Esophagus muscularis mucosa (tissue), 3 donors: ENCODE measurements around the gene KLF15.

Experiments used
- POLR2AphosphoS5 ChIP-seq, 2 donors: sonication (generic); formaldehyde crosslinking; IDR thresholded peaks; one replicate each; pipeline ENCODE4 v1.6.1; 2017; ENCODE audit warnings: antibody characterized with exemption in 2 of 2
- TF ChIP-seq, protein P1 (sequence below), 3 experiments: fragments of 200-600 bp in 2 of 3; fragments of 450-650 bp in 1 of 3; sonication (generic) in 2 of 3; IDR thresholded peaks; one replicate each; pipeline ENCODE4 v1.5.1; 2017 to 2019; ENCODE audit warnings: antibody characterized with exemption in 3 of 3, mild to moderate bottlenecking in 2 of 3, moderate library complexity in 1 of 3

DNA sequence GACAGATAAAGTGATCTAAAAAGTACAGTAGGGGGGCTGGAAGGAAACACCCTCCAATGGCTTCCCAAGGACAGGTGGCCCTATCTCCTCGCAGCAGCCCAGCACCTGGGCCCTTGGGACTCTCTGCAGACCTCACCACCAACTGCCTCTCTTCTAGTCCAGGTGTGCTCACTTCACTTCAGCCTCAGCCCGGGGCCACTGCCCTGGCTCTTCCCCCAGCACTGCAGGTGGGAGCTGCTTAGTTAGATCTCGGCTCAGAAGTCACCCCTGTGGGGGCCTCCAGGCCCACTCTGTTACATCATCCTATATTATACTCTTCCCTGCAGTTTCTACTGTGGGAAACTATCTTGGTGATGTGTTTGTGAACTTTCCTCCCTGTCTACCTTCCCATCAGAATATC lies 2.0 kb downstream of the KLF15 start:
- TF ChIP-seq, protein P1, sequence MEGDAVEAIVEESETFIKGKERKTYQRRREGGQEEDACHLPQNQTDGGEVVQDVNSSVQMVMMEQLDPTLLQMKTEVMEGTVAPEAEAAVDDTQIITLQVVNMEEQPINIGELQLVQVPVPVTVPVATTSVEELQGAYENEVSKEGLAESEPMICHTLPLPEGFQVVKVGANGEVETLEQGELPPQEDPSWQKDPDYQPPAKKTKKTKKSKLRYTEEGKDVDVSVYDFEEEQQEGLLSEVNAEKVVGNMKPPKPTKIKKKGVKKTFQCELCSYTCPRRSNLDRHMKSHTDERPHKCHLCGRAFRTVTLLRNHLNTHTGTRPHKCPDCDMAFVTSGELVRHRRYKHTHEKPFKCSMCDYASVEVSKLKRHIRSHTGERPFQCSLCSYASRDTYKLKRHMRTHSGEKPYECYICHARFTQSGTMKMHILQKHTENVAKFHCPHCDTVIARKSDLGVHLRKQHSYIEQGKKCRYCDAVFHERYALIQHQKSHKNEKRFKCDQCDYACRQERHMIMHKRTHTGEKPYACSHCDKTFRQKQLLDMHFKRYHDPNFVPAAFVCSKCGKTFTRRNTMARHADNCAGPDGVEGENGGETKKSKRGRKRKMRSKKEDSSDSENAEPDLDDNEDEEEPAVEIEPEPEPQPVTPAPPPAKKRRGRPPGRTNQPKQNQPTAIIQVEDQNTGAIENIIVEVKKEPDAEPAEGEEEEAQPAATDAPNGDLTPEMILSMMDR (IDR thresholded peaks at IDR 0.05), result no peak
- TF ChIP-seq POLR2AphosphoS5 (IDR thresholded peaks at IDR 0.05), result no peak
